Measurements from ENCODE around the gene ARFRP1. TPM values are rescaled to one million over a fixed set of nuclear protein-coding genes. Genes with fewer than 3 reads are reported as not detected.
A peak's percentile ranks its signal among the peaks of the same experiment; 100 is the strongest.

ARFRP1 gene
- total and polyA plus RNA-seq, 8 donors: 13.9 to 47.7 (median 22.8) TPM

GRCh38 chr20:63735859-63736718, 28.3 kb upstream of the ARFRP1 start, which contains the start of gene LIME1:
TSS of gene LIME1 (plus strand) at chr20:63736664. CDS start at chr20:63737550, 886 bp downstream.
- no peak for FAIRE-seq
- whole genome bisulfite sequencing, 2 donors: 89 to 91% methylated on average over 30 to 31 of the region's 31 CpGs
- Histone ChIP-seq H3K4me1 (peaks cover 11 to 17% (median 13%) of the 10 kb centered on the region in 3 donors), H3K36me3 (peaks cover 0 to 16% (median 0%) of the 10 kb centered on the region in 3 donors), H3K9me3 (no peaks in the 10 kb centered on the region), H3K4me3 (peak within 1 kb of the TSS in 2 of 4 donors; percentile 58 to 63), H3K27ac (no peak within 1 kb of the TSS), H3K27me3 (no peaks in the 10 kb centered on the region)
- ATAC-seq: no peak
- peak in 3 of 6 donors; percentile 43 to 80 (median 62) for DNase-seq
- no peak for TF ChIP-seq CTCF (IDR thresholded peaks at IDR 0.05)
- intact Hi-C loops (cut with DNase I): no loop called here

GRCh38 chr20:63734946-63735858, 27.4 kb upstream of the ARFRP1 start:
- no peak for FAIRE-seq
- intact Hi-C loops (cut with DNase I): no loop called here
- H3K4me1 ChIP-seq: peaks cover 9 to 17% (median 11%) of the 10 kb centered on the region in 3 donors
- 93 to 94% methylated on average over 48 of the region's 48 CpGs for WGBS, 2 donors
- H3K36me3 ChIP-seq: peaks cover 0 to 16% (median 0%) of the 10 kb centered on the region in 3 donors
- peak in 3 of 6 donors; percentile 45 to 80 (median 55) for DNase-seq
- no peak overlapping the region for H3K4me3 ChIP-seq
- no peak for TF ChIP-seq CTCF (IDR thresholded peaks at IDR 0.05)
- no peaks in the 10 kb centered on the region for H3K27me3 ChIP-seq
- H3K9me3 ChIP-seq: no peaks in the 10 kb centered on the region
- no peak overlapping the region for H3K27ac ChIP-seq
- no peak for ATAC-seq

GRCh38 chr20:63734111-63734945, 26.6 kb upstream of the ARFRP1 start:
- Histone ChIP-seq H3K9me3 (no peaks in the 10 kb centered on the region), H3K36me3 (peaks cover 0 to 16% (median 0%) of the 10 kb centered on the region in 3 donors), H3K27me3 (no peaks in the 10 kb centered on the region), H3K4me1 (peaks cover 9 to 17% (median 11%) of the 10 kb centered on the region in 3 donors), H3K4me3 (no peak overlapping the region), H3K27ac (no peak overlapping the region)
- DNase-seq (peak in 2 of 6 donors; percentile 26 to 64), ATAC-seq (no peak), FAIRE-seq (no peak)
- WGBS, 2 donors: 91% methylated on average over 25 of the region's 25 CpGs
- TF ChIP-seq CTCF (IDR thresholded peaks at IDR 0.05): no peak
- intact Hi-C loops (cut with DNase I): no loop called here

GRCh38 chr20:63733579-63734081, 25.9 kb upstream of the ARFRP1 start:
- TF ChIP-seq CTCF (IDR thresholded peaks at IDR 0.05): no peak
- FAIRE-seq (no peak), ATAC-seq (no peak), DNase-seq (peak in 1 of 6 donors; percentile 59)
- Histone ChIP-seq H3K4me3 (no peak overlapping the region), H3K27me3 (no peaks in the 10 kb centered on the region), H3K36me3 (peaks cover 0 to 16% (median 0%) of the 10 kb centered on the region in 3 donors), H3K27ac (no peak overlapping the region), H3K4me1 (peaks cover 7 to 15% (median 10%) of the 10 kb centered on the region in 3 donors), H3K9me3 (no peaks in the 10 kb centered on the region)
- WGBS, 2 donors: 92 to 94% methylated on average over 18 of the region's 18 CpGs
- intact Hi-C loops (cut with DNase I): no loop called here

Data from pancreas (tissue), 10 donors.